NCI-H128 (cell line): ENCODE data around the gene WDFY4.

Experiments
- DNase-seq: peaks from one replicate; lab custom pipeline; 2025; ENCODE audit not compliant: unreplicated experiment; lab: John Stamatoyannopoulos, UW

The WDFY4 gene

DNA sequence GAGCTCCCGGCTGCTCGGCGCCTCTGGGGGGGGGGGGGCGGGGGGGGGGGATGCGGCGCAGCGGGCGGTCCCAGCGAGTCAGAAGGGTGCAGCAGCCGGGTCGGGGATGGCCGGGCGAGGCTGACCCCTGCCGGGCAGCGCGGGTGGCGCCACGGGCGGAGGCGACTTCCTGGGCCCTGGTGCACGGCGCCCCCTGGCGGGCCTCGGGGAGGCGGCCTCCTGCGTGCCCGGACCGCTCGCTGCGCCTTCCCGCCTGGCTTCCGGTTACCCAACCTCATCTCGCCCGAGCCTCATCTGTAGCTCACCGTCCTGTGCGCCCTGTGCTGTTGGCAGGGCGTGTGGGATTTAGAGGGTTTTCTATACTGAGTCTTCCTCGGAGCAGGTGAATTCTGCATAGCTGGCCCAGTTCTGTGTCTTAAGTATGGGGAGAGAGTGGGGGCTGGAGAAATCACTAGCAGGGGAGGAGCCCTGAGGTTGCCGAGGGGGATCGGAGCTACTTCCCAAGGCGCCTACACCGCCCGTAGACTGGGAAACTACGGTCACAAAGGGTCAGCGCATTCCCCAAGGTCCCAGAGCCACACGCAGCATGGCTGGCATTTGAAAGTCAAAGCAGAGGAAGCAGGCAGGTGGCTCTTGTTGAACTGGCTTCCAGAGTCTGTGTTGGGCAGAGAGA is 28.3 kb upstream of the WDFY4 start:
- DNase-seq, result peak; percentile 52

- DNase-seq, result no peak
Observed at GRCh38 chr10:48656914-48657305, 27.8 kb upstream of the WDFY4 start.

DNA sequence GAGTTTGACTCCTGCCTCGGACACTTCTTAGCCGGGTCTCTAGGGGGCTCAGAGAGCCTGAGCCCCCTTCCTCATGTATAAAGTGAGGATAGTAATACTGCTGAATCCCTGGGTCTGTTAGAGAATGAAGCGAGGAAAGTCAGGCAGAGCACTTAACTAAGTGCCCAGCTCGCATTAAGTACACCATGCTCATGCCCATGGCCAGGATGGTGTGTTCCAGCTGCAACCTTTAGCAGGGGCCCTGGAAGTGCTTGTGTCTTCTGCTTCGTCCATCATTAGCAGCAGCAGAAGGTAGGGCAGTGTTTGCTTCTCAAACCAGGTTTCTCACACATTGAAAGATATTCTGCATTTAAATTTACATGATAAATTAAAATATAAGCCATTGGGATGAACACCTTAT is 27.3 kb upstream of the WDFY4 start:
- DNase-seq, result no peak

- DNase-seq, result peak; percentile 22
Observed at GRCh38 chr10:48658243-48658974, 26.3 kb upstream of the WDFY4 start.

- no peak for DNase-seq
Observed at GRCh38 chr10:48658975-48659269, 25.8 kb upstream of the WDFY4 start.

- no peak for DNase-seq
Observed at GRCh38 chr10:48659790-48660189, 24.9 kb upstream of the WDFY4 start.

DNA sequence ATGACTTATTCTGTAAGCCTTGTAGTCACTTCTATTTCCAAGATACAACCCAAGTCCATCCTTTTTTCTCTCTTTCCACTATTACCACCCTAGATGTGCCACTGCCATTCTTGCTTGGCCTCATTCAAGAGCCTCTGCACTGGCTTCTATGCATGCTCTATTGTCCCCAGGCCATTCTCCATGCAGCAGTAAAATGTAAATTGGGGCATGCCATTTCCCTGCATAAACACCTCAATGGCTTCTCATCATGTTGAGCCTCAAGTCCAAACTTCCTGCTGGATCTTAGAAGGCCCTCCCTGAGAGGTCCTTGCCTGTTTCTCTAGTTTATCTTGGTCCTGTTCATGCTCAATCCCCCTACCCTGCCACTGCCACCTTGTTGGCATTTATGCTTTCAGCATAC is 23.2 kb upstream of the WDFY4 start:
- no peak for DNase-seq

- DNase-seq, result no peak
Observed at GRCh38 chr10:48667960-48668590, 16.6 kb upstream of the WDFY4 start.

DNA sequence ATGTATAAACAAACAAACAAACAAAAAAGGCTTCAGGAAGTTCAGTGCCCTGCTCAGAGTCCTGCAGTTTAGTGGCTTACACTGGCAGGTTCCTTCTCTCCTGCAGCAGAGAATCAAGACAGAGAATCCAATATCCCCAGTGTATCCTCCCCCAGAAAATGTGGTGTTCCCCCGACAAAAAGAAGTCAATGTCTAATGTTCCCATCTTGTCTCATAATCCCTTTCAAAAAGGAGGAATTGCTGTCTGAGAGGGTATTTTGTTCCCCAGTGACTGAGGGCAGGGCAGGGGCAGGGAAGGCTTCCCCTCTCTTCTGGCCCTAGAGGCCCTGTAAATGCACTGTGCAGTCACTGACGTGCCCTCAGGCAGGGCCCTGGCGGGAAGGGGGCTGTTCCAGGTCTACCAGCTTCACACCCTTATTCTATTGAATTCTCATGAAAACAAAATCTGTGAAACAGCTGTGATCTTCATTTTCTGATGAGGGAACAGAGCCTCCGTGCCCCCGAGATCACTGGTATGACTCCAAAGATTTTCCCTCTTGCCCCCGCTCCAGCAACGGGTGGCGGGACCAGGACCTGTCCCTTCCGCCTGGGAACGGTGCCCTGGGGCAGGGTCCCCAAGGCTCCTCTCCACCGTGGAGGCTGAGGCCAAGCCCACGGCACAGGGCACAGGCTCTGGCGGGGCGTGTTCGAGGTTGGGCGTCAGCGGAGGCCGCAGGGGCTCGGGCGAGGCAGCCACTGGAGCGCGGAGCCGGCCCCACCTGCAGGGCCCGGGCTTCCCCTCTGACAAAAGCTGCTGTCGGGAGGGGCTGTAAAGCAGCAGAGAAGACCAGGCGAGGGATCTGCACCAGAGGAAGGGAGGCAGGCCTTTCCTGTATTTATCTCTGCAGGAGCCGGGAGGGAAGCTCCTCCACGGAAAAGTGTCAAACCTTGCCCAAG is 13.4 kb upstream of the WDFY4 start:
- DNase-seq, result no peak

- DNase-seq, result no peak
Observed at GRCh38 chr10:48671914-48672595, 12.6 kb upstream of the WDFY4 start.

DNA sequence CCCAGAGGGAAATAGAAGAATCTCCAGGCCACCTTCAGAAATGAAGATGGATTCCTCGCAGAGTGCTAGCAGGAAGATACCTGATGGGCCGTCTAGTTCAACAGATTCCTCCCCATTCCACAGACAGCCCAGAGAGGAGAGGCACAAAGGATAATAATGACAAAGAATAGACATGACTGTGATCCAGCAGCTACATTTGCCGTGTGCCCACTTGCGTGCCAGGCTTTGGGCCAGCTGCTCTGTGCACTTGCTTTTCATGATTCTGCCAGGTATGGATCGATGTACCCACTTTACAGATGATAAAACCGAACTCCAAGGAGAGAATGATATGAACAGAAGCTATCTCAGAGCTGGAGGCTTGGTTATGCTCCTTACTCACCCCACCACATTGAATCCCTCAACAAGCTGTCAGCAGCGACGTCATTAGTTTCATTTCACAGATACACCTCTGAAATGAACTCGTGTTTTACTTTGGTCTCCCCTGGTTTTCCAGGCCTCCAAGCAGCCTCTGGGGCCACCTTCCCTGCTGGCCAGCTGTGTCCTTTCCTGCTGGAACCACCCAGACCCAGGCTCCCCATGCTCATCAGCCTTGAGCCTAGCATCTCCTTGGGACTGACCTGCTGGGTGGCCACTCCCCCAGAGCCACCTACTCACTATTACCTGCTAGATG is 11.9 kb upstream of the WDFY4 start:
- DNase-seq, result no peak

DNA sequence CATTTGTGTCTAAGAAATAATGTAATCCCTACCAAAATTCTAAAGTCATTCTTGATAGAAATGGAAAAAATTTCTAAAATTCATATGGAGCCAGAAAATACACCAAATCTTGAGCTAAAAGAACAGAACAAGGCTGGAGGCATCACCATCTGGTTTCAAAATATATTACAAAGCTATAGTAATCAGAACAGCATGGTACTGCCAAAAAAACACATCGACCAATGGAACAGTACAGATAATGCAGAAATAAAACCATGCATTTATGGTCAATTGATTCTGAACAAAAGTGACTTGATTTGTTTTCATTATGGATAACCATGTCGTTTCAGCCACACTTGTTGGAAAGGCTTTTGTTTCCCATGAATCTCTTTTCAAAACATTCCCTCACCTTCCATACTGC is 7.0 kb upstream of the WDFY4 start:
- no peak for DNase-seq

- DNase-seq, result no peak
Observed at GRCh38 chr10:48678041-48678440, 6.6 kb upstream of the WDFY4 start.

DNA sequence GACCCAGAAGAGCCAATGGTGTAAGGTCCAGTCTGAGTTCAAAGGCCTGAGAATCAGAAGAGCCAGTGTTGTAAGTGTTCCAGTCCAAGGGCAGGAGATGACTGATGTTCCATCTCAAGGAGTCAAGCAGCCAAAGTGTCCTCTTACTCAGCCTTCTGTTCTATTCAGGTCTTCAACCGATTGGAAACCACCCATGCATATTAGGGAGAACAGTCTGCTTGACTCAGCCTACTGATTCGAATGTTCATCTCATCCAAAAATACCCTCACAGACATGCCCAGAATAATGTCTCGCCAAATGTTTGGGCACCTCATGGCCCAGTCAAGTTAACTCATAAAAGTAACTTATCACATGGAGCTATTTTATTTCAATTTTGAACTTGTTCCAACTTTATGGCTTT is 2.9 kb upstream of the WDFY4 start:
- DNase-seq, result no peak

- DNase-seq, result no peak
Observed at GRCh38 chr10:48682265-48682664, 2.4 kb upstream of the WDFY4 start.

GRCh38 chr10:48683424-48683823 is 1.2 kb upstream of the WDFY4 start:
- DNase-seq, result no peak

DNA sequence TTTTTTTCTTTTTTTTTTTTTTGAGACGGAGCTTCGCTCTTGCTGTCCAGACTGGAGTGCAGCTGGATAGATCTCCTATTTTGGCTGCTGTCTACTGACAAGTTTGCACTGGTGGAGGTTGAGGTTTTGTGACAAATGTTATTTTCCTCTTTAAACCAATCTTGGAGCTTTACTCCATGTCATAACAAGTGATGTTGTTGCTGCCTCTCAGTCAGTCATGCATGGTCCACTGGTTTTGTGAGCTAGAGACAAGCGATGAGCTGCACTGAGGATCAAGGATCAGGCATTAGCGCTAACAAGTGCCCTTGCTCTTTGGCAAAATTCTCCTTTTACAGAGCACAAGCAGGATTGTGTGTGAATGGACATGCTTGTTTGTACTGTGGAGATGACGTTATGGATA is 805 bp upstream of the WDFY4 start:
- DNase-seq, result no peak

DNA sequence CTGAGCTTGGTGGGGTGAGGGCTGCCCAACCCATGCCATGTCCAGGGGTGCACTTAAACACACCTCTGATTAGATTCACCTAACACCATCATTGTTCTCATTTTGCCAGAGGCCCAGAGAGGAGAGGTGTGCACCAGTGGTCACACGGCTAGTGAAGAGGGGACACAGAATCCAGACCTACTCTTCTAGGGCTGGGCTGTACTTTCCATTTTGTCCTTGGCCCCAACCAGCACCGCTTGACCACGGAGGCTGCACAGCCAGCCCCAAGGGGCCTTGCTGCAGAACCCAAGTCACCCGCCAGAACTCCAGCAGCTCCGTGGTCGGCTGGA is 246 bp upstream of the WDFY4 start:
- no peak for DNase-seq

DNA sequence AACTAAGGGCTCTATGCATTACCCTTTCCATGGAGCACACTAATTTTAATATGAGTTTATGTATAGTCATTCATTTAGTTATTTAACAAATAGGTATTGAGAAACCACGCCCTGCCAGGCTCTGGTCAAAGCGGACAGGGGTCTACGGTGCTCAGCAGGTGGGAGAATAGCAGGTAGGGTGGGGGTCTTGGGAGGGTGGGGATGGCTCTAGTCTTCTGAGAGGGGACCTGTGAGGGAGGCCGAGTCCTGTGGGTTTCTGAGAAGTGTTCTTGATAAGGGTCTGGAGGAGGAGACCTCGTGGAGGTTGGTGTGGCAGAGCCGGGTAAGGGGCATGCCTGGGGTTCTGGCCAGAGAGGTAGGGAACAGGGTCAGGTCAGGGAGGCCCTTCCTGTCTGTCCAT is 1.1 kb downstream of the WDFY4 start:
- DNase-seq, result no peak

DNA sequence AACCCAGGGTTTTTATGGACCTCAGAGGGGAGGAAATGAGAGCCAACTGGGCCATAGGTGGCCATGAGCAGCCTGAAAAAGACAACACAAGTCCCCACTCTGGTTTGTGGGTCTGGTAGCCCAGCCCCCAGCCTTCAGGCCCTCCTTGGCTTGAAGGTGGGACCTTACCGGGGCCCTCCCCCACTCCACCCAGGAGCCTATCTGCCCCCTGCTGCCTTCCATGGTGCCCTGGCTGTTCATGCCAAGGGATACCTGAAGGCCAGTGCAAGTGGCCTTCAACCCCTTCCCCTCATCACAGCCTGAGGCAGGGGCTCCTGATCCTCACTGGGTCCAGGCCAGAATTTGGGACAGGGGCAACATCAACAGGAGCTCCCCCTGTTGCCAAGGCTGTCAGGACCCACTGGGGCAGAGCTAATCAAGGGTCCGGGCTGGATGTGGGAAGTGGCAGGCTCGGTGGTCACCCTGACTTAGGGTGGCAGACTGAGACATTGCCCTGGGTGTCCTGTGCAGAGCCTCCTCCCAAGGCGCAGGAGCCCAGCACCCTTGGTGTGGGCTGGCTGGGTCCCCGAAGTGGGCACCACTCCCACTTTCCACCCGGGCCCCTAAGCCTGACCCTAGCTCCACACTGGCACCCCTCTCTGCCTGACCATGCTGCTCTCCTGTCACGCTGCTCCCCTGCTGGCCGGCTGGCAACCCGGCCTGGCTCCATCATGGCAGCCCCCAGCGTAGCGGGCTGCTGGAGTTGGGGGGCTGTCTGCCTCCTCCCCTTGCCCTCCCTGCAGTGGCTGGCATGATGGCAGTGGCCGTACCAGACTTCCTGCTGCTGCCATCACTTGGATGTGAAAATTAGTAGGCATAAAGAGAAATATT is 6.4 kb downstream of the WDFY4 start:
- no peak for DNase-seq
